Neuronal stem cell (in vitro differentiated cells): ENCODE measurements around the gene RC3H1.
"Not testable (repeated sequence)": the region's sequence is repeated elsewhere in the genome, so short reads cannot be mapped to it uniquely, and the experiment has no call there.

Experiments used
- DNase-seq: peaks from one replicate; pipeline ENCODE4 v3.0.0-alpha.2; 2013; ENCODE audit warnings: low spot score
- H2AFZ ChIP-seq: one replicate; pipeline ENCODE4 v1.6.1; 2013; ENCODE audit warnings: mild to moderate bottlenecking, low read length, inconsistent platforms
- H2AK5ac ChIP-seq: 2 replicates; pipeline ENCODE4 v1.6.1; 2013; ENCODE audit warnings: low read depth, mild to moderate bottlenecking, inconsistent platforms, low read length, moderate library complexity, mixed read lengths
- H2BK120ac ChIP-seq: 2 replicates; pipeline ENCODE4 v1.6.1; 2013; ENCODE audit warnings: low read depth, mild to moderate bottlenecking, inconsistent platforms, low read length, moderate library complexity, mixed read lengths
- H2BK12ac ChIP-seq: one replicate; pipeline ENCODE4 v1.6.1; 2013; ENCODE audit warnings: low read length, inconsistent platforms
- H2BK15ac ChIP-seq: 2 replicates; pipeline ENCODE4 v1.6.1; 2013; ENCODE audit warnings: mild to moderate bottlenecking, low read length, inconsistent platforms, mixed read lengths
- H2BK5ac ChIP-seq: one replicate; pipeline ENCODE4 v1.6.1; 2013; ENCODE audit warnings: inconsistent platforms, mild to moderate bottlenecking, low read length, moderate library complexity
- H3K14ac ChIP-seq: one replicate; pipeline ENCODE4 v1.6.1; 2013; ENCODE audit warnings: low read length, inconsistent platforms
- H3K18ac ChIP-seq: 2 replicates; pipeline ENCODE4 v1.6.1; 2013; ENCODE audit warnings: low read length, inconsistent platforms
- H3K23ac ChIP-seq: 2 replicates; pipeline ENCODE4 v1.6.1; 2013; ENCODE audit warnings: low read depth, mild to moderate bottlenecking, mixed read lengths, low read length, inconsistent platforms; ENCODE audit not compliant: poor library complexity
- H3K27ac ChIP-seq: replicated peaks from 3 replicates; pipeline ENCODE4 v1.5.1; 2013; ENCODE audit warnings: low read length, inconsistent platforms
- H3K27me3 ChIP-seq, 3 experiments: 2 replicates each; pipeline ENCODE4 v1.6.1; 2013; ENCODE audit warnings: low read length in 3 of 3, mild to moderate bottlenecking in 2 of 3, inconsistent platforms in 1 of 3, low read depth in 1 of 3, mixed read lengths in 1 of 3, moderate library complexity in 1 of 3; ENCODE audit not compliant: control insufficient read depth in 3 of 3, insufficient read depth in 3 of 3
- H3K36me3 ChIP-seq, 2 donors: replicated peaks in 1 of 2; 2 replicates each; pipeline ENCODE4 v1.6.1; 2013; ENCODE audit warnings: low read length in 2 of 2; ENCODE audit not compliant: control insufficient read depth in 2 of 2, insufficient read depth in 2 of 2
- H3K4ac ChIP-seq: 2 replicates; pipeline ENCODE4 v1.6.1; 2013; ENCODE audit warnings: inconsistent platforms, mild to moderate bottlenecking, low read length, moderate library complexity
- H3K4me1 ChIP-seq, 2 donors: 1 replicate in 1 of 2; 2 replicates in 1 of 2; pipeline ENCODE4 v1.6.1; 2013; ENCODE audit warnings: low read length in 2 of 2, low read depth in 1 of 2; ENCODE audit not compliant: control insufficient read depth in 2 of 2, insufficient read depth in 1 of 2
- H3K4me2 ChIP-seq: one replicate; pipeline ENCODE4 v1.6.1; 2013; ENCODE audit warnings: mild to moderate bottlenecking, low read length, inconsistent platforms; ENCODE audit not compliant: insufficient read depth, poor library complexity, severe bottlenecking
- H3K4me3 ChIP-seq, 2 donors: 2 replicates each; pipeline ENCODE4 v1.5.1; 2013; ENCODE audit warnings: low read length in 2 of 2, mild to moderate bottlenecking in 2 of 2, inconsistent platforms in 1 of 2, moderate library complexity in 1 of 2
- H3K79me1 ChIP-seq: one replicate; pipeline ENCODE4 v1.6.1; 2013; ENCODE audit warnings: low read depth, mild to moderate bottlenecking, inconsistent platforms, low read length, moderate library complexity
- H3K9ac ChIP-seq: one replicate; pipeline ENCODE4 v1.6.1; 2013; ENCODE audit warnings: mild to moderate bottlenecking, low read depth, low read length, inconsistent platforms; ENCODE audit not compliant: poor library complexity
- H3K9me3 ChIP-seq, 2 donors: replicated peaks in 1 of 2; 2 replicates each; pipeline versions ENCODE3 to v1.6.1; 2013; ENCODE audit warnings: low read length in 2 of 2, mild to moderate bottlenecking in 2 of 2, inconsistent platforms in 1 of 2, low read depth in 1 of 2, mixed read lengths in 1 of 2, moderate library complexity in 1 of 2; ENCODE audit not compliant: control insufficient read depth in 2 of 2, insufficient read depth in 1 of 2
- H4K8ac ChIP-seq: one replicate; pipeline ENCODE4 v1.6.1; 2013; ENCODE audit warnings: low read depth, mild to moderate bottlenecking, inconsistent platforms, low read length, moderate library complexity
- H4K91ac ChIP-seq: one replicate; pipeline ENCODE4 v1.6.1; 2013; ENCODE audit warnings: low read length, low read depth, mild to moderate bottlenecking, inconsistent platforms; ENCODE audit not compliant: poor library complexity
- WGBS, 2 donors: extraction: QIAGEN DNeasy Blood & Tissue Kit; methylation state at CpG; one replicate each; pipeline ENCODE4 v1.1.7; 2013; ENCODE audit warnings: missing lambda C conversion rate in 2 of 2, mixed read lengths in 1 of 2; ENCODE audit not compliant: insufficient read length in 2 of 2, insufficient replicate concordance in 1 of 2; ENCODE audit errors: extremely low coverage in 2 of 2; 5-methylcytosine and 5-hydroxymethylcytosine counted together

RC3H1 gene

DNA sequence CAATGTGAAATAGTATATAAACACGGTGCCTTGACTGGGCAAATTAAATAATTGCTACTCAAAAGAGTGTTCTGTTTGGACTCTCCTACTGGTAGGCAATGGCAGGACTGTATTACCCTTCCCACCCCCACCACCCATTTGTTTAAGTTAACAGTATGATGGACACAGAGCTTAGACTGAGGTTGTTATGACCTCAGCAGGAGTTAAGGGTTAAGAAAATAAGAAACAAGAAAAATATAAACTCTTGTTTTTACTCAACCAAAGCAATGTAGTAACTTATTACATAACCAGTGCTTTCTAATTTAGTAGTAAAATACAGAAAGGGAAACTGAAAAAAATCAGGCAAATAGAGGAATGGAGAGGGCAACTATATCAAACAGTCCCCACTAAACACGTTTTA, 85.1 kb downstream of the RC3H1 start:
- Histone ChIP-seq H3K79me1 (no peaks in the 10 kb centered on the region), H2BK120ac (no peak overlapping the region), H3K4me3 (no peak overlapping the region), H2BK15ac (no peak overlapping the region), H3K9me3 (no peaks in the 10 kb centered on the region), H2BK12ac (no peak overlapping the region), H3K4me2 (no peak overlapping the region), H3K23ac (no peak overlapping the region), H3K36me3 (peaks cover 5 to 96% of the 10 kb centered on the region in 2 donors), H4K8ac (no peak overlapping the region), H3K9ac (no peak overlapping the region), H2BK5ac (no peak overlapping the region), H3K27me3 (no peaks in the 10 kb centered on the region), H2AFZ (no peak overlapping the region), H3K14ac (no peak overlapping the region), H3K27ac (no peak overlapping the region), H3K4ac (no peak overlapping the region), H3K18ac (no peak overlapping the region), H4K91ac (no peak overlapping the region), H2AK5ac (no peak overlapping the region), H3K4me1 (peaks cover 0 to 3% of the 10 kb centered on the region in 2 donors)
- no peak for DNase-seq
- no CpG with 5 or more reads among the region's 2 CpGs for WGBS, 2 donors

DNA sequence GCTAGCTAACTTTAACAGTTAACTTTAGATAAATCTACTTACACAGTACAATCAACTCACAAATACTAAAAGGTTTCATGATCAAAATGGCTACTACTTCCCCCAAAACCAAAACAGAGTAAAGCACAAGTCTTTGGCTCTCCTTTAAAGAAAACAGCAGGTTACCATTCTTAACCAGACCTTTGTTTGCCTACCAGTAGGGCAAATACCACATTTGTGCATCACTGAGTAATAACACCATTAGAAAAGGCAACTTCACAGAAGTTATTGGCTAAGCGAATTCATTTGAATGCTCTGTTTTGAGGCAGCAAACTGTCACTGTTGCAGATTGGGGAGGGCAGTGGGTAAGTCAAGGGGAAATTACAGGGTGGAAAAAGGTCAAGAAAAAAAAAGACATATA, 87.7 kb downstream of the RC3H1 start:
- H4K8ac ChIP-seq = no peak overlapping the region
- H2BK12ac ChIP-seq = no peak overlapping the region
- H3K4ac ChIP-seq = no peak overlapping the region
- no peak overlapping the region for H3K4me3 ChIP-seq
- H2AFZ ChIP-seq = no peak overlapping the region
- H2AK5ac ChIP-seq = no peak overlapping the region
- H3K27ac ChIP-seq = no peak overlapping the region
- no peak overlapping the region for H2BK15ac ChIP-seq
- no peaks in the 10 kb centered on the region for H3K79me1 ChIP-seq
- no peaks in the 10 kb centered on the region for H3K27me3 ChIP-seq
- no peak for DNase-seq
- H2BK120ac ChIP-seq = no peak overlapping the region
- H3K4me2 ChIP-seq = no peak overlapping the region
- H4K91ac ChIP-seq = no peak overlapping the region
- H3K9ac ChIP-seq = no peak overlapping the region
- H3K23ac ChIP-seq = no peak overlapping the region
- WGBS, 2 donors = no CpG with 5 or more reads among the region's 1 CpG
- peaks cover 5 to 90% of the 10 kb centered on the region in 2 donors for H3K36me3 ChIP-seq
- no peak overlapping the region for H2BK5ac ChIP-seq
- peaks cover 0 to 3% of the 10 kb centered on the region in 2 donors for H3K4me1 ChIP-seq
- H3K14ac ChIP-seq = no peak overlapping the region
- no peak overlapping the region for H3K18ac ChIP-seq
- no peaks in the 10 kb centered on the region for H3K9me3 ChIP-seq

DNA sequence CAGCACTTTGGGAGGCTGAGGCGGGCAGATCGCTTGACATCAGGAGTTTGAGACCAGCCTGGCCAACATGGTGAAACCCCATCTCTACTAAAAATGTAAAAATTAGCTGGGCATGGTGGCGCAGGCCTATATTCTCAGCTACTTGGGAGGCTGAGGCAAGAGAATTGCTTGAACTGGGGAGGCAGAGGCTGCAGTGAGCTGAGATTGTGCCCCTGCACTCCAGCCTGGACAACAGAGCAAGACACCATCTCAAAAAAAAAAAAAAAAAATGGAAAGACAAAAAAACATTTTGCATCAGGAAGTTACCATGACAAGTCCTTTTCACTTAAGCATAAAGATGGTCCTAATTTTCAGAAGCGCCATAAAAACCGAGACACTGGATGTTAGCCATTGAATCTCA, 91.6 kb downstream of the RC3H1 start:
- peaks cover 0 to 53% of the 10 kb centered on the region in 2 donors for H3K36me3 ChIP-seq
- H3K4me1 ChIP-seq, H3K9me3 ChIP-seq, DNase-seq, H3K27ac ChIP-seq, H2BK5ac ChIP-seq, H4K8ac ChIP-seq, H2BK120ac ChIP-seq, H3K18ac ChIP-seq, H3K4me2 ChIP-seq, H2BK15ac ChIP-seq, H3K27me3 ChIP-seq, H3K23ac ChIP-seq, H2BK12ac ChIP-seq, H3K4me3 ChIP-seq, H3K14ac ChIP-seq, H2AK5ac ChIP-seq, H3K9ac ChIP-seq, H3K4ac ChIP-seq, H4K91ac ChIP-seq, H3K79me1 ChIP-seq, H2AFZ ChIP-seq: not testable (repeated sequence)
- whole genome bisulfite sequencing, 2 donors = no CpG with 5 or more reads among the region's 5 CpGs

DNA sequence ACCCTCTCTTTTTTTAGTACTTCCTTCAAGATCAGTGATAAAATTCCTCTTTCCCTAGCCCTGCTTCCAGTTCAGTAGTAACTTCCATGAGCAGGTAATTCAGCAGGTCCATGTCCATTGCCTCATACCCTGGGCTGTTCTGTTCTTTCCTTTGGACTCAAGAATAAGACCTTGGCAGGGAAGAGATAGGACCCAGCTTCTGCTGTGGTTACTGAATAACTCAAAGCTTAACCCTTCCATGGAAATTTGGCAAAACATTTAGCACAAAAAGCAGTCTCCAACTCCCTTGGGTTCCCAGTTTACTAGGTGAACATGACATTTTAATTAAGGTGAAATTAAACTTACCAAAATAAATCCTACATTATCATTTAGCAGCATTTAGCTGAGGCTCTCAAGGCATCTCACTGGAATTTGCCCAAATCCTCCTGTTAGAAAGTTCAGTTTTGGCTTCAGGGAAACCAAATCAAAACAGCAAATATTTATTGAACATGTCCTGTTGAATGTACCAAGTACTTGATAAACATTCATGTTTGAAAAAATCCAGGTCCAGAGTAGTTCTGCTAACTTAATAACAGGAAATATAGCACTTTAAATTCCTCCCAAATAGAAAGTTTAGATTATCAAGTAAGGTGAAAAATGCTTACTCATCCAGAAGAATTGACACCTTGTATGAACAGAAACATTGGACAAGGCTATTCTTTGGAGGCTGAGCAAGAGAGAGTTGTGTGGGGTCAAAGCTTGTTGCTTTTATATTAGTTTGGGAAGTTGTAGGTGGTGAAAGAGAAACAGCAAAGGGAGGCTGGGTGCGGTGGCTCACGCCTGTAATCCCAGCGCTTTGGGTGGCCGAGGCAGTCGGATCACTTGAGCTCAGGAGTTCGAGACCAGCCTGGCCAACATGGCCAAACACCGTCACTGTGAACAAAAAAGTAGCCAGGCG, 96.6 kb downstream of the RC3H1 start:
- Histone ChIP-seq H3K4ac (no peak overlapping the region), H3K23ac (no peak overlapping the region), H2BK15ac (no peak overlapping the region), H3K27me3 (no peaks in the 10 kb centered on the region), H3K4me1 (no peaks in the 10 kb centered on the region), H3K14ac (no peak overlapping the region), H3K4me3 (no peak overlapping the region), H3K18ac (no peak overlapping the region), H4K91ac (no peak overlapping the region), H2BK12ac (no peak overlapping the region), H2AK5ac (no peak overlapping the region), H3K27ac (no peak overlapping the region), H3K36me3 (peaks cover 0 to 5% of the 10 kb centered on the region in 2 donors), H3K9ac (no peak overlapping the region), H2BK120ac (no peak overlapping the region), H2AFZ (no peak overlapping the region), H4K8ac (no peak overlapping the region), H3K9me3 (no peaks in the 10 kb centered on the region), H3K4me2 (no peak overlapping the region), H2BK5ac (no peak overlapping the region), H3K79me1 (no peaks in the 10 kb centered on the region)
- WGBS, 2 donors = no CpG with 5 or more reads among the region's 8 CpGs
- no peak for DNase-seq
